ENCODE results near the gene BANP.
"Not testable (repeated sequence)": the region's sequence is repeated elsewhere in the genome, so short reads cannot be mapped to it uniquely, and the experiment has no call there.

The BANP gene

DNA sequence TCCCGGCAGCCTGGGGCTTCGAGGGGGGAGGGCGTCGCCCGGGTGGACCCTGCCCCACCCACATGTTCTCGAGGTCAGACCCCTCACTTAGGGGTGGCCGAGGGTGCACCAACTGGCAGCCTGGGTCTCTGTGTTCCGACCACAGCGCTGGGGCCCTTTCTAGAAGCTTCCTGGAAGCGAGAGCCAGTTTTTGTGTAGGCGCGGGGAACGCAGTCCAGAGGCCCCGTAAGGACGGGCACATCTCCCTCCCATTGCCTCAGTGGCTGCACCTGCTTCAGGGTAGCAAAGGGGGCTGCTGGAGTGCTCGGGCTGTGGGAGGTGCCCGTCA, 148.3 kb downstream of the BANP start:
- DNase-seq (ENCODE audit: low read depth): no peak
- TF ChIP-seq, protein P1, sequence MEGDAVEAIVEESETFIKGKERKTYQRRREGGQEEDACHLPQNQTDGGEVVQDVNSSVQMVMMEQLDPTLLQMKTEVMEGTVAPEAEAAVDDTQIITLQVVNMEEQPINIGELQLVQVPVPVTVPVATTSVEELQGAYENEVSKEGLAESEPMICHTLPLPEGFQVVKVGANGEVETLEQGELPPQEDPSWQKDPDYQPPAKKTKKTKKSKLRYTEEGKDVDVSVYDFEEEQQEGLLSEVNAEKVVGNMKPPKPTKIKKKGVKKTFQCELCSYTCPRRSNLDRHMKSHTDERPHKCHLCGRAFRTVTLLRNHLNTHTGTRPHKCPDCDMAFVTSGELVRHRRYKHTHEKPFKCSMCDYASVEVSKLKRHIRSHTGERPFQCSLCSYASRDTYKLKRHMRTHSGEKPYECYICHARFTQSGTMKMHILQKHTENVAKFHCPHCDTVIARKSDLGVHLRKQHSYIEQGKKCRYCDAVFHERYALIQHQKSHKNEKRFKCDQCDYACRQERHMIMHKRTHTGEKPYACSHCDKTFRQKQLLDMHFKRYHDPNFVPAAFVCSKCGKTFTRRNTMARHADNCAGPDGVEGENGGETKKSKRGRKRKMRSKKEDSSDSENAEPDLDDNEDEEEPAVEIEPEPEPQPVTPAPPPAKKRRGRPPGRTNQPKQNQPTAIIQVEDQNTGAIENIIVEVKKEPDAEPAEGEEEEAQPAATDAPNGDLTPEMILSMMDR (IDR thresholded peaks at IDR 0.05; ENCODE audit: control insufficient read depth, extremely low read depth, insufficient read depth): no peak
- H3K4me3 ChIP-seq (ENCODE audit: low read depth, low read length): no peak overlapping the region

DNA sequence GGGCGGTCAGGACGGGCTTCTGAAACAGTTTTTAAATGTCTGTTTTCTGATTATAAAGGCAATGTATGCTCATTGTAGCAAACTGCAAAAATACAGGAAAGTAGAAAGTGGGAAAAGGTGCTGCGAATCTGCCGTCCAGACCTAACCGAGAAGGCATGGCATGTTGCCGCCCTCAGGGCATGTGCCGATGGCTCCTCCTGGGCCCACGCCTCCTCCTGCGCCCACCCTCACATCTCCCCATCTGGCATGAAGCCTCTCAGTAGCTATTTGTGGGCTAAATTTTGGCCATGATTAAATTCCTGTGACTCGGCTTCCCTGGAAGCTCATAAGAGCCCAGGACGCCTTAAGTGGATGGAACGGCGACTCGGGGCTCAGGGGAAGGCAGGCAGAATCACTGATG, 148.7 kb downstream of the BANP start:
- not testable (repeated sequence) for H3K4me3 ChIP-seq (ENCODE audit: low read depth, low read length)

DNA sequence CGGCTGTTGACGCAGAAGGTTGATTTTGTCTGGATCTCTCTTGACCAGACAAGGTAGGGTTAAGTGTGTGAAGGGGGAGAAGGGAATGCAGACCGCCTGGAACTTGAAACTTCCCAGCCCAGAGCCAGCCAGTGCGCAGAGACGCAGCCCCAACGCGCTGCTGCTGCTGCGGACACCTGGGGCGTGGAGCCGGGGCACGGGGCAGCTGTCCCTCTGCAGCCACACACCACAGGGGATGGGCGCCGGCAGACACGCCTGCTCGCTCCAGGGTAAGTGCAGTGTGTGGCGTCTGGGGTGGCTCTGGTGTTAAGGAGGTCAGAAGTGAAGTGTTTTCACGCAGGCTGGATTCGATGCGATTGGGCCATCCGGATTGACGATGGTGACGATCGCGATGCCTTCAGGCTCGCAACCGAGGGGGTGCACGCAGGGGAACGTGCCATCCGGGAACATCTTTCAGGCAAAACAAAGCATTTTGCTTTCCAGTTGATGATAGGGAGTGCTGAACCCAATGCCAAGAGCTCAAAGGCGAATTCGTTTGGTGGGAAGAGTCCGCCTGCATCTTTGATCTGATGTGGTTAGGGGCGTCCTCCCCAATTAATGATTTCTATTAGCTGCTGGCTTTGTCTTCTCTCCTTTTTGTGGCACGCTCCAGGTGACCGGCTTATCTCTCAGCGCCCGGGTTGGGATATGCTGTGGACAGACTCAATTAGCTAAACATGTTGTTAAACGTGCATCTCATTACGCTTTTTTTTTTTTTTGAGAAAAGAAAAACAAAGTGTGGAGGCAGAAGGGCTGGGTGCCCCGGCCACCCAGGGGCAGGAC, 149.8 kb downstream of the BANP start:
- DNase-seq (ENCODE audit: low read depth); H3K4me3 ChIP-seq (ENCODE audit: low read depth, low read length): not testable (repeated sequence)

More for the DNA sequence above, 148.7 kb downstream of the BANP start:
- not testable (repeated sequence) for DNase-seq (ENCODE audit: low read depth)

DNA sequence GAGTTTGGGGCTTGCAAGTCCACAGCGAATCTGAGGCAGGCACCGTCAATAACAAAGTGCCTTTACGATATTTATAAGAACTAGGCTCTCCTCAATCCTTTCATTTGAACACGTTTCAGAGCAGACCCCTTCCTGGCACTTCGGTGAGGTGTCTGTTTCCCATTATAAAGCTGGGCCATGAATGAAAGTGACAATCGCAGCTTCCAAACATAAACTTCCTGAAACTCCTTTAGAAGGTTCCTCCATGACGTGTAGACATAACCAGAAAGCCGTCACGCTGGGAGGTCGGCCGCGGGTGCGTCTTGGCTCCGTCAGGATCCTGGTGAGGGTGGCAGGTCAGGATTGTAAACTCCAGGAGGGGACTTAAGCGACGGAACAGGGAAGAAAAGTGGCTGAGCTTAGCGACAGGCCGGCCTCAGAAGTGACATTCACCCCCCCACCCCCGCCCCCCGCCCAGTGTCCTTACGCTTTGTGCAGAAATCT, 150.4 kb downstream of the BANP start:
- DNase-seq (ENCODE audit: low read depth); H3K4me3 ChIP-seq (ENCODE audit: low read depth, low read length): not testable (repeated sequence)

DNA sequence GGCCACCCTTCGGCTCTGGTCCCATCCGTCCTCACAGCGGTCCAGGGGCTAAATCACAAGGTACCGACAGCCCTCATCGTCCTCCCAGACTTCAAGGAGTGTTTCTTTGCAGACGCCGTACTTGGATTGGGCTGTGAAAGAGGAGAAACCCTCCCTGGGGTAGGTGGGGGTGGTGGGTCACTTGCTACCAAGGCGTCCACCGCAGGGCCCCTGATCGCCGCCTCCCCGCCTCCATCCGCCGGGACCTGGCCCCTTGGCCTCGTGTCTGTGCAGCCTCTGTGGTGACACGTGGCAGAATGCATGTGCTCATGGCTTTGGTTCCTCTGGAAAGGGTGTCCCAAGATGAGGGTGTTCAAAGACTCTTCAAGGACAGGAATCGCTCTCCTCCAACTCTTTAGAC, 151.4 kb downstream of the BANP start:
- H3K4me3 ChIP-seq (ENCODE audit: low read depth, low read length): no peak overlapping the region
- TF ChIP-seq, protein P1 (IDR thresholded peaks at IDR 0.05; ENCODE audit: control insufficient read depth, extremely low read depth, insufficient read depth): no peak
- no peak for DNase-seq (ENCODE audit: low read depth)

DNA sequence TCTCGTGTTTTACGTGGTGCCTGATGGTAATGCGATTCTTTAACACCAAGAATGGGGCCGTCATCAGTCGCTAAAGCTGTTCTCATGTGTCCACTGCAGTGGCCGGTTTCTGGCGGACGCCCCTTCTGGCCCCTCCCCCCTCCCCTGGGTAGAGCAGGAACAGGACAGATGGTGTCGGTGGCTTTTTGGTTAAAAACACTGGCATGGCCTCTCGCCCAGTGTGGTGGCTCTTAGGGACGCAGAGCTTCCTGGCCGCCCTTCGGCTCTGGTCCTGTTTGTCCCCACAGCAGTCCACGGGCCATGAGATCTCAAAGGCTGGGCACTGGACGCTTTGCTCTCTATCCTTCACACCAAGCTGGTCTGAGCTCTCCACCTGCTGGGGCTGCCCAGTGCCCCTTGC, 151.8 kb downstream of the BANP start:
- DNase-seq (ENCODE audit: low read depth): no peak
- TF ChIP-seq, protein P1 (IDR thresholded peaks at IDR 0.05; ENCODE audit: control insufficient read depth, extremely low read depth, insufficient read depth): no peak
- H3K4me3 ChIP-seq (ENCODE audit: low read depth, low read length): no peak overlapping the region

DNA sequence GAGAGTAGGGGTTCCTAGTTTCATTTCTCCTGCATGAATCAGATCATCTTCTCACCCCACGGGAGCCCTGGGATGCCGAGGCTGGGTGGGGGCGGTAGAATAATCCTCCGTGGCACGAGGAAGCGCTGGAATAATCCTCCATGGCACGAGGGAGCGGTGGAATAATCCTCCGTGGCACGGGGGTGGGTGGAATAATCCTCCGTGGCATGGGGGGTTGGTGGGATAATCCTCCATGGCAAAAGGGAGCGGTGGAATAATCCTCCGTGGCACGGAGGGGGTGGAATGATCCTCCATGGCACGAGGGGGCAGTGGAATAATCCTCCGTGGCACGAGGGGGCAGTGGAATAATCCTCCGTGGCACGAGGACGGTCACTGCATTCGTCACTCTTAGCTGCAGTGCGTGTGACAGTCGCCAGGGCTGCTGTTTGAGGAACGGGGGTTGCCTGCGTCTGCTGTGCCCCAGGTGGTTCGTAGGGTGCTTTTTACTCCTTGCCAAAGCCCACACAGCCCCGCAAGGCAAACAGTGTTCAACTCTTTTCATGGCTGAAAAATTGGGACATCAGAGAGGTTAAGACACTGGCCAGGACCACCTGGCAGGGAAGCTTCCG, 152.5 kb downstream of the BANP start:
- TF ChIP-seq, protein P1 (IDR thresholded peaks at IDR 0.05; ENCODE audit: control insufficient read depth, extremely low read depth, insufficient read depth): no peak
- H3K4me3 ChIP-seq (ENCODE audit: low read depth, low read length): no peak overlapping the region
- DNase-seq (ENCODE audit: low read depth): no peak

DNA sequence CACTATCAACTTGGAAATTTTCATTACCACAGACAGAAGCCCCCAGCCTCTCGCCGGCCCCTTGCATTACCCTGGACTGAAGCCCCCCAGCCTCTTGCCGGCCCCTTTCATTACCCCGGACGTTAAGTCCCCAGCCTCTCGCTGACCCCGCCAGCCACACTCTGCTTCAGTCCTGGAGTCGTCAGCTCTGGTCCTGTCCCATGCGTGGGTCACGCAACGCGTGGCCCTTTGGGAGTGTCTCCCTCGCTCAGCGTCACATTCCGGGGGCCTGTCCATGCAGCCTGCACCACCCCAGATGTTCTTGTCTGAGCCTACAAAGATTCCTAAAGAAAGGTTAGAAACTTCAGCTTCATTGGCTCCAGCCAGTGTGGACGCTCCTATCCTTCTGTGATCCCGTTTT, 153.1 kb downstream of the BANP start:
- H3K4me3 ChIP-seq (ENCODE audit: low read depth, low read length); DNase-seq (ENCODE audit: low read depth): not testable (repeated sequence)

DNA sequence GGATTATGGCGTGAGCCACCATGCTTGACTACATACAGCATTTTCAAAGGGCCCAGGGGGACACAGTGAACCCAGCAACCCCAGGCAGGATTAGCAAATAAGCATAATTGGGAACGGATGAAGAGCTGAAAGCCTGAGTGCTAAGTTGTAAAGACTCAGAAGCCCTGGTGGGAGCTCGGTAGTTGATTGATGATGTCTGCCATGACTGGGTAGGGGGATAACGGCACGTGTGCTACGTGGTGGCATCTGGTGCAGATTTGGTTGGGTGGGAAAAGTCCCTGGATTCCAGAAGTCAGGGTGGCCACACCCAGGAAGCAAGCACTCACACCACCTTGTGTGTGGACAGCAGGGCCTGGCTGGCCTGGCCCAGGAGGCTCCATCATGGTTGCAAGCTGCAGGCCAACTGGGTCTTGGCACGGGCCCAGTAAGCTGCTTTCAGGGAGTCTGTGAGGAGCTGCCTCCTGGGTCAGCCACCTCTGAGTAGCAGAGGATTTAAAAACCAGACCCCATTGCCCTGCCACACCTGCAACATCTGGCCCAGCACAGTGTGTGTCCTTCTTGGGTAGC, 154.4 kb downstream of the BANP start:
- not testable (repeated sequence) for DNase-seq (ENCODE audit: low read depth); H3K4me3 ChIP-seq (ENCODE audit: low read depth, low read length)

DNA sequence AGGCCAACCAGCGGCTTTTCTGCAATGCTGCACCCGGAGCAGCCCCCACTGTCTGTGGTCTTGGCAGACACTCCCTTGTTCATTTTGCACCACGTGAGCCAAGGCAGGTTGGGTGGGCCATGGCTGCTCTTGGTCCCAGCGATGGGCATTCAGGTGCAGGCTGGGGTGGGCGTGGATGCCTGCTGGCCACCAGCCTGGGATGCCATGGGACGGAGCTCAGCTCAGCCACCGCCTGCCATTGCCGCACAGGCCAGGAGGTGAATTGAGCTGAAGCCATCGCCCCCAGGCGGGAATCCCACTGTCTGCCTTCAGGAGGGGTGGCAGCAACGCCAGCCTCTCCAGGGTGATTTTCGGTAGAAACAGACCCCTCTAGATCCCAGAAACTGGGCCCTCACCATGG, 155.3 kb downstream of the BANP start:
- DNase-seq (ENCODE audit: low read depth); H3K4me3 ChIP-seq (ENCODE audit: low read depth, low read length): not testable (repeated sequence)
